Brain pericyte (primary cell): Measurements from ENCODE around the gene BMP8A.
"Not testable (repeated sequence)": the region's sequence is repeated elsewhere in the genome, so short reads cannot be mapped to it uniquely, and the experiment has no call there.

Experiments used
- DNase-seq: peaks from one replicate; pipeline ENCODE4 v3.0.0-alpha.2; 2012; ENCODE audit warnings: low read depth, low spot score

The BMP8A gene

GRCh38 chr1:39527190-39527579 lies 35.7 kb downstream of the BMP8A start:
- not testable (repeated sequence) for DNase-seq

GRCh38 chr1:39528082-39528481 lies 36.6 kb downstream of the BMP8A start:
- DNase-seq = no peak

- DNase-seq = no peak
These were observed 38.6 kb downstream of the BMP8A start for GRCh38 chr1:39529901-39530535.

- DNase-seq = no peak
These were observed 40.1 kb downstream of the BMP8A start for GRCh38 chr1:39531526-39531925.

GRCh38 chr1:39533442-39533841 lies 42.0 kb downstream of the BMP8A start:
- no peak for DNase-seq

- DNase-seq = no peak
These were observed 47.3 kb downstream of the BMP8A start for GRCh38 chr1:39538531-39539251.

- DNase-seq = no peak
These were observed 47.9 kb downstream of the BMP8A start for GRCh38 chr1:39539252-39539790.

GRCh38 chr1:39540504-39541031 lies 49.1 kb downstream of the BMP8A start:
- peak; percentile 56 for DNase-seq

GRCh38 chr1:39542924-39543323 lies 51.5 kb downstream of the BMP8A start:
- no peak for DNase-seq

- no peak for DNase-seq
These were observed 52.9 kb downstream of the BMP8A start for GRCh38 chr1:39544327-39544726.

- no peak for DNase-seq
These were observed 54.1 kb downstream of the BMP8A start for GRCh38 chr1:39545531-39545930.

- no peak for DNase-seq
These were observed 62.8 kb downstream of the BMP8A start for GRCh38 chr1:39554277-39554676.

- no peak for DNase-seq
These were observed 69.8 kb downstream of the BMP8A start for GRCh38 chr1:39561279-39561678.

- DNase-seq = no peak
These were observed 71.5 kb downstream of the BMP8A start for GRCh38 chr1:39562886-39563285.

GRCh38 chr1:39563669-39564068 lies 72.2 kb downstream of the BMP8A start:
- no peak for DNase-seq

GRCh38 chr1:39564340-39564739 lies 72.9 kb downstream of the BMP8A start:
- DNase-seq = no peak

- DNase-seq = no peak
These were observed 73.5 kb downstream of the BMP8A start for GRCh38 chr1:39564941-39565340.

GRCh38 chr1:39566441-39567137 lies 75.2 kb downstream of the BMP8A start:
- DNase-seq = no peak

- DNase-seq = no peak
These were observed 75.9 kb downstream of the BMP8A start for GRCh38 chr1:39567302-39567701.

- DNase-seq = no peak
These were observed 76.8 kb downstream of the BMP8A start for GRCh38 chr1:39568208-39568607.

- DNase-seq = no peak
These were observed 77.6 kb downstream of the BMP8A start for GRCh38 chr1:39569034-39569433.

- DNase-seq = no peak
These were observed 79.2 kb downstream of the BMP8A start for GRCh38 chr1:39570477-39571177.
